Neural crest cell (in vitro differentiated cells): ENCODE results near the gene FRMD7. TPM values are rescaled to one million over a fixed set of nuclear protein-coding genes. Genes with fewer than 3 reads are reported as not detected.

Experiments
- DNase-seq: peaks from one replicate; pipeline ENCODE4 v3.0.0; 2021; ENCODE audit warnings: low read depth, mixed read lengths, low spot score
- H3K27ac Mint-ChIP-seq: one replicate; pipeline ENCODE4 v1.8.0; 2021; ENCODE audit warnings: mild to moderate bottlenecking, mixed read lengths; ENCODE audit not compliant: unreplicated experiment
- H3K27me3 Mint-ChIP-seq: 2 replicates; pipeline ENCODE4 v1.8.0; 2021; ENCODE audit warnings: low read depth, mild to moderate bottlenecking, mixed read lengths
- H3K36me3 Mint-ChIP-seq: 2 replicates; pipeline ENCODE4 v1.8.0; 2021; ENCODE audit warnings: low read depth, mild to moderate bottlenecking, mixed read lengths
- H3K4me1 Mint-ChIP-seq: 2 replicates; pipeline ENCODE4 v1.8.0; 2021; ENCODE audit warnings: mixed read lengths
- H3K4me3 Mint-ChIP-seq: one replicate; pipeline ENCODE4 v1.8.0; 2021; ENCODE audit warnings: mild to moderate bottlenecking, mixed read lengths
- H3K9me3 Mint-ChIP-seq: 2 replicates; pipeline ENCODE4 v1.8.0; 2021; ENCODE audit warnings: mixed read lengths
- total RNA-seq: library from RNA; stranded (reverse); gene quantifications from 2 replicates; pipeline ENCODE4 v1.2.1, GENCODE V29; 2021
- TF ChIP-seq, protein P1 (sequence below): fragments of 200-600 bp; sonication (generic); conservative IDR thresholded peaks from 2 replicates; pipeline ENCODE4 v1.5.0; 2021; ENCODE audit warnings: antibody characterized with exemption, mild to moderate bottlenecking

FRMD7 gene
- total RNA-seq, 1 donor from 2014 or later, result 0.21 TPM

DNA sequence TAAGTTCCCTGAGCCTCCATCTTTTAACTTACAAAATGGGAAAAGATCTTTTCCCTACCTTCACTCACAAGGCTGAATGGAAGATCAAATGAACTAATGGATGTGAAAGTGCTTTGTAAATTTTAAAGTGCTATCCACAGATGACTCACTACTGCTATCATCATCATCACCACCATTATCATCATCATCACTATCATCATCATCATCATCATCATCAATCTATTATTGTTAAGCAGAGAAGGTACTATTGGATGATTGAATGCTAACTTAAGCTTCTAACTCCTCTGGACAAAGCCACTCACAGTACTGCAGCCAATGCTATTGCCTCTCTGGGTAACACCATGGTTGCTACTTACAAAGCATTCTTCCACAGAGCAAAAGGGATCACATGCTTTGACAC is 1.9 kb downstream of the FRMD7 start:
- H3K27me3 Mint-ChIP-seq, result no peaks in the 10 kb centered on the region
- H3K36me3 Mint-ChIP-seq, result peaks cover 2% of the 10 kb centered on the region
- TF ChIP-seq, protein P1, sequence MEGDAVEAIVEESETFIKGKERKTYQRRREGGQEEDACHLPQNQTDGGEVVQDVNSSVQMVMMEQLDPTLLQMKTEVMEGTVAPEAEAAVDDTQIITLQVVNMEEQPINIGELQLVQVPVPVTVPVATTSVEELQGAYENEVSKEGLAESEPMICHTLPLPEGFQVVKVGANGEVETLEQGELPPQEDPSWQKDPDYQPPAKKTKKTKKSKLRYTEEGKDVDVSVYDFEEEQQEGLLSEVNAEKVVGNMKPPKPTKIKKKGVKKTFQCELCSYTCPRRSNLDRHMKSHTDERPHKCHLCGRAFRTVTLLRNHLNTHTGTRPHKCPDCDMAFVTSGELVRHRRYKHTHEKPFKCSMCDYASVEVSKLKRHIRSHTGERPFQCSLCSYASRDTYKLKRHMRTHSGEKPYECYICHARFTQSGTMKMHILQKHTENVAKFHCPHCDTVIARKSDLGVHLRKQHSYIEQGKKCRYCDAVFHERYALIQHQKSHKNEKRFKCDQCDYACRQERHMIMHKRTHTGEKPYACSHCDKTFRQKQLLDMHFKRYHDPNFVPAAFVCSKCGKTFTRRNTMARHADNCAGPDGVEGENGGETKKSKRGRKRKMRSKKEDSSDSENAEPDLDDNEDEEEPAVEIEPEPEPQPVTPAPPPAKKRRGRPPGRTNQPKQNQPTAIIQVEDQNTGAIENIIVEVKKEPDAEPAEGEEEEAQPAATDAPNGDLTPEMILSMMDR, result no peak
- no peak for DNase-seq
- peaks cover 10% of the 10 kb centered on the region for H3K9me3 Mint-ChIP-seq
- peaks cover 16% of the 10 kb centered on the region for H3K4me1 Mint-ChIP-seq
- H3K4me3 Mint-ChIP-seq, result no peak overlapping the region
- H3K27ac Mint-ChIP-seq, result no peak overlapping the region

DNA sequence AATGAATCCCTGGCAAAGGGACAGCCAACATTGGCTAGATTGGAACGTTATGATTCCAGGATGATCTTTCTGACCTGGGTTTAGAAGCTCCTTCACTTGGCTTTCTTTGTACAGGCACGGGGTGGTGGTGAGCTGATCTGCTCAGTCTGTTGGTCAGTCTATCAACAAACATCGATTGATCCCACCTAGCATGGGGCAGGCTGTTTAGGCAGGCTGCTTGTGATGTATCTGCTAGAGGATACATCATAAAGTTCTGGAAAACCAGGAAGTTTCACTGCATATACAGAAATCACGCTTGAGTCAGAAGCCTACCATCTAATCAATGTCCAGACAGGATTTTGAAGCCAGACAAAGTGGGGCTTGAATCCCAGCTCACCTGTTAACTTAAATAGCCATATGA is 6.9 kb downstream of the FRMD7 start:
- Mint-ChIP-seq H3K9me3 (peaks cover 10% of the 10 kb centered on the region), H3K4me3 (no peak overlapping the region), H3K4me1 (peaks cover 37% of the 10 kb centered on the region), H3K36me3 (peaks cover 2% of the 10 kb centered on the region), H3K27me3 (no peaks in the 10 kb centered on the region), H3K27ac (no peak overlapping the region)
- TF ChIP-seq, protein P1, result no peak
- DNase-seq, result no peak

DNA sequence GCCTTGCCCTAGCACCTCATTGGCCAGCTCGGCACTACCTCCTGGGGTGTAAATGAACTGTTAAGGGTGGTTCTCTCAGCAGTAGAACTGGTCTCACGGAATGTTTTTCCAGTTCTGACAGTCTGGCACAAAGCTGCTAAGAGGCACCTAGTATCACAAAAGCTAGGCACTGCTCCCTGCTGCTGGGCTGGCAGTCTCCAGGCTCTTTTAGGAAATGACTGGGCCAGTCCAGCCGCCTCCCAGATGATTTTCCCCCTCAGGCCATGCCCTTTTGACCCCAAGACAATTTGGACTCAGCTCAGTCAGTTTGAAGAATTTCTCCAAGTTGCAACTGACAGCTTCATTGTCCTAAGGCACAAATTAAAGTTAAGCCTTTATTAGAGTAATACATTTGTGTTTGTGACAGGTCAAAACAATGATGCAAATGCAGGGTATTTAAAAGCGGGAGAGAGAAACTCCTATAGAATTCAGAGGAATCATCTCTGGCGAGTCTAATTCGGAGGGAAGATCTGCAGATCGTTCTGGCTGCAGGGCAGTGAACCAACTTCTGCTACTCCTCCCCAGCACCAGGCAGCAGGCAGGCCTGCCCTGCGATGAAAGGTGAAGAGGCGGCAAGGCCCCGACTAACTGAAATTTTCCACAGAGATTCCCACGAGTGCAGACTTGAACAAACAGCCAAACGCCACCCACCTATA is 7.9 kb downstream of the FRMD7 start:
- TF ChIP-seq, protein P1, result no peak
- Mint-ChIP-seq H3K4me3 (peak overlapping the region; percentile 78), H3K36me3 (peaks cover 2% of the 10 kb centered on the region), H3K9me3 (peaks cover 10% of the 10 kb centered on the region), H3K27ac (peak overlapping the region; percentile 98), H3K27me3 (no peaks in the 10 kb centered on the region), H3K4me1 (peaks cover 40% of the 10 kb centered on the region)
- DNase-seq, result peak; percentile 55

DNA sequence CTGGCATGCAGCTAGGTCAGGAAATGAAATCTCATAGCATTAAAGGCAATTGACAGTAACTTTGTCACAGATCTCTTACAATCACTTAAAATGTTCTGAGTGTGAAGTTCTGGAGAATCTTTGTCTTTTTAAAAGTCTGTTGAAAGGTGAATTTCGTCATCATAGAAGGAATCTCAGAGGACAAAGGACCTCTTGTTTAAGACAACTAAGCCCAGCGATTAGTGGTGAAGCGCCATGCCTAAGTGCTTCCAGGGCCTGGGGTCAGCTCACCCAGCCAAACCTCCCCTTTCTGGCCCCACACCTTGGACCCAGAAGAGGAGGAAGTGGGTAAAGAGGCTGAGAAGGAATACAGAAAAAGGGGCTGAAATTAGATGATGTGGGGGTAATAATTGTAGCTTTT is 8.5 kb downstream of the FRMD7 start:
- Mint-ChIP-seq H3K36me3 (peaks cover 2% of the 10 kb centered on the region), H3K4me3 (peak overlapping the region; percentile 78), H3K9me3 (peaks cover 9% of the 10 kb centered on the region), H3K27me3 (no peaks in the 10 kb centered on the region), H3K27ac (peak overlapping the region; percentile 98), H3K4me1 (peaks cover 40% of the 10 kb centered on the region)
- DNase-seq, result peak; percentile 23
- TF ChIP-seq, protein P1, result no peak

DNA sequence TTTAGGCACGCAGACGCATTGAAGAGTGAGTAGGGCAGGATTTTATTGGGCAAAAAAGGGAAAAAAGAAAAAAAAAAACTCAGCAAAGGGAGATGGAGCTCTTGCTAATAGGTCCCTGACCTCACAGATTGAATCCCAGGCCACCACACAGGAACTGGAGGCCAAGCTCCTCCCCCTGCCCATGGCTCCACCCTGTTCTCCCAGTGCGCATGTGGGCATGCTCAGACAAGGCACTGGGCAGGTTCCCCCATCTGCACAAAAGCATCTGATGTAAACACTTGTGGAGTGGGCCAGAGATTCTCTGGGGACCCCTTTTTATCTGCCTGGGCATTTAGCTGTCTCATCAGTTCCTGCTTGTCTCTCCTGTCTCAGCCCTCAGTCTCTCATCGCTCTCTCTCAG is 9.5 kb downstream of the FRMD7 start:
- H3K36me3 Mint-ChIP-seq, result peaks cover 2% of the 10 kb centered on the region
- peak overlapping the region; percentile 98 for H3K27ac Mint-ChIP-seq
- H3K4me3 Mint-ChIP-seq, result no peak overlapping the region
- peaks cover 6% of the 10 kb centered on the region for H3K9me3 Mint-ChIP-seq
- peak; percentile 6 for DNase-seq
- TF ChIP-seq, protein P1, result no peak
- no peaks in the 10 kb centered on the region for H3K27me3 Mint-ChIP-seq
- H3K4me1 Mint-ChIP-seq, result peaks cover 40% of the 10 kb centered on the region
